ENCODE data around the gene IQGAP1. TPM values are rescaled to one million over a fixed set of nuclear protein-coding genes. Genes with fewer than 3 reads are reported as not detected.

Gene IQGAP1
- total RNA-seq, 1 experiment from 2014 or later = 106 TPM

GRCh38 chr15:90388462-90389380 lies 679 bp downstream of the IQGAP1 start:
- no peaks in the 10 kb centered on the region; the same call in 1 of the 2 replicates for H3K9me3 Mint-ChIP-seq
- H3K36me3 Mint-ChIP-seq = 0 out of 2 replicates have a peak, but pooled peaks cover 2% of the 10 kb centered on the region
- POLR2A ChIA-PET = interaction anchor here (0.6 to 1.6 kb wide), 11 partner anchors 12 to 95 kb away, joined by 3 to 11 read pairs (median 4); no protein-coding TSS in a partner anchor
- H3K27ac Mint-ChIP-seq = peak overlapping the region; percentile 88
- CTCF ChIA-PET = interaction anchor here (0.7 to 2.7 kb wide), 16 partner anchors 11 to 644 kb away, joined by 3 to 27 read pairs (median 4); no protein-coding TSS in a partner anchor
- DNase-seq (ENCODE audit: low spot score) (peak; percentile 56), ATAC-seq (peak; percentile 8)
- no peaks in the 10 kb centered on the region for H3K27me3 Mint-ChIP-seq (ENCODE audit: low read depth)
- H3K4me3 Mint-ChIP-seq = peak overlapping the region; percentile 83
- peaks cover 48% of the 10 kb centered on the region for H3K4me1 Mint-ChIP-seq
- TF ChIP-seq ZBTB43 (CRISPR knock-in tag; IDR thresholded peaks at IDR 0.05) = 0 out of 2 replicates have a peak, but pooled peaks have one; percentile 46
- TF ChIP-seq E2F1 (CRISPR knock-in tag; IDR thresholded peaks at IDR 0.05) = no peak
- TF ChIP-seq RELA (CRISPR knock-in tag; IDR thresholded peaks at IDR 0.05; ENCODE audit: borderline replicate concordance) = no peak
- no peak for TF ChIP-seq USF2 (CRISPR knock-in tag; IDR thresholded peaks at IDR 0.05)
- no peak for TF ChIP-seq KAT7 (CRISPR knock-in tag; IDR thresholded peaks at IDR 0.05; ENCODE audit: borderline replicate concordance)
- TF ChIP-seq NFYB (CRISPR knock-in tag; conservative IDR thresholded peaks at IDR 0.05; ENCODE audit: low read depth) = no peak
- TF ChIP-seq ARID4B (CRISPR knock-in tag; IDR thresholded peaks at IDR 0.05; ENCODE audit: borderline replicate concordance) = no peak
- 0 out of 2 replicates have a peak, but pooled peaks have one; percentile 3 for TF ChIP-seq ETV6 (CRISPR knock-in tag; IDR thresholded peaks at IDR 0.05)
- no peak for TF ChIP-seq CREB1 (CRISPR knock-in tag; IDR thresholded peaks at IDR 0.05)
- no peak for TF ChIP-seq SMAD3 (CRISPR knock-in tag; IDR thresholded peaks at IDR 0.05; ENCODE audit: borderline replicate concordance)
- no peak for TF ChIP-seq GTF2I (CRISPR knock-in tag; conservative IDR thresholded peaks at IDR 0.05)
- no peak for TF ChIP-seq MXD4 (CRISPR knock-in tag; IDR thresholded peaks at IDR 0.05; ENCODE audit: borderline replicate concordance)
- TF ChIP-seq PRDM15 (CRISPR knock-in tag; IDR thresholded peaks at IDR 0.05) = no peak
- TF ChIP-seq, protein P1, sequence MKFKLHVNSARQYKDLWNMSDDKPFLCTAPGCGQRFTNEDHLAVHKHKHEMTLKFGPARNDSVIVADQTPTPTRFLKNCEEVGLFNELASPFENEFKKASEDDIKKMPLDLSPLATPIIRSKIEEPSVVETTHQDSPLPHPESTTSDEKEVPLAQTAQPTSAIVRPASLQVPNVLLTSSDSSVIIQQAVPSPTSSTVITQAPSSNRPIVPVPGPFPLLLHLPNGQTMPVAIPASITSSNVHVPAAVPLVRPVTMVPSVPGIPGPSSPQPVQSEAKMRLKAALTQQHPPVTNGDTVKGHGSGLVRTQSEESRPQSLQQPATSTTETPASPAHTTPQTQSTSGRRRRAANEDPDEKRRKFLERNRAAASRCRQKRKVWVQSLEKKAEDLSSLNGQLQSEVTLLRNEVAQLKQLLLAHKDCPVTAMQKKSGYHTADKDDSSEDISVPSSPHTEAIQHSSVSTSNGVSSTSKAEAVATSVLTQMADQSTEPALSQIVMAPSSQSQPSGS (CRISPR knock-in tag; IDR thresholded peaks at IDR 0.05; ENCODE audit: borderline replicate concordance, low read depth) = no peak
- no peak for TF ChIP-seq ZNF396 (CRISPR knock-in tag; IDR thresholded peaks at IDR 0.05; ENCODE audit: borderline replicate concordance)
- TF ChIP-seq, protein P2, sequence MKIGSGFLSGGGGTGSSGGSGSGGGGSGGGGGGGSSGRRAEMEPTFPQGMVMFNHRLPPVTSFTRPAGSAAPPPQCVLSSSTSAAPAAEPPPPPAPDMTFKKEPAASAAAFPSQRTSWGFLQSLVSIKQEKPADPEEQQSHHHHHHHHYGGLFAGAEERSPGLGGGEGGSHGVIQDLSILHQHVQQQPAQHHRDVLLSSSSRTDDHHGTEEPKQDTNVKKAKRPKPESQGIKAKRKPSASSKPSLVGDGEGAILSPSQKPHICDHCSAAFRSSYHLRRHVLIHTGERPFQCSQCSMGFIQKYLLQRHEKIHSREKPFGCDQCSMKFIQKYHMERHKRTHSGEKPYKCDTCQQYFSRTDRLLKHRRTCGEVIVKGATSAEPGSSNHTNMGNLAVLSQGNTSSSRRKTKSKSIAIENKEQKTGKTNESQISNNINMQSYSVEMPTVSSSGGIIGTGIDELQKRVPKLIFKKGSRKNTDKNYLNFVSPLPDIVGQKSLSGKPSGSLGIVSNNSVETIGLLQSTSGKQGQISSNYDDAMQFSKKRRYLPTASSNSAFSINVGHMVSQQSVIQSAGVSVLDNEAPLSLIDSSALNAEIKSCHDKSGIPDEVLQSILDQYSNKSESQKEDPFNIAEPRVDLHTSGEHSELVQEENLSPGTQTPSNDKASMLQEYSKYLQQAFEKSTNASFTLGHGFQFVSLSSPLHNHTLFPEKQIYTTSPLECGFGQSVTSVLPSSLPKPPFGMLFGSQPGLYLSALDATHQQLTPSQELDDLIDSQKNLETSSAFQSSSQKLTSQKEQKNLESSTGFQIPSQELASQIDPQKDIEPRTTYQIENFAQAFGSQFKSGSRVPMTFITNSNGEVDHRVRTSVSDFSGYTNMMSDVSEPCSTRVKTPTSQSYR (CRISPR knock-in tag; IDR thresholded peaks at IDR 0.05) = no peak
- TF ChIP-seq IRF1 (CRISPR knock-in tag; IDR thresholded peaks at IDR 0.05) = no peak
- no peak for TF ChIP-seq NFATC4 (CRISPR knock-in tag; IDR thresholded peaks at IDR 0.05)

Data from WTC11 (cell line).